SW480 (cell line): ENCODE results near the gene OGDHL.
"Not testable (repeated sequence)": the region's sequence is repeated elsewhere in the genome, so short reads cannot be mapped to it uniquely, and the experiment has no call there.

Experiments used
- DNase-seq: peaks from one replicate; pipeline ENCODE4 v3.0.0-alpha.2; 2016; ENCODE audit warnings: low spot score

OGDHL gene

DNA sequence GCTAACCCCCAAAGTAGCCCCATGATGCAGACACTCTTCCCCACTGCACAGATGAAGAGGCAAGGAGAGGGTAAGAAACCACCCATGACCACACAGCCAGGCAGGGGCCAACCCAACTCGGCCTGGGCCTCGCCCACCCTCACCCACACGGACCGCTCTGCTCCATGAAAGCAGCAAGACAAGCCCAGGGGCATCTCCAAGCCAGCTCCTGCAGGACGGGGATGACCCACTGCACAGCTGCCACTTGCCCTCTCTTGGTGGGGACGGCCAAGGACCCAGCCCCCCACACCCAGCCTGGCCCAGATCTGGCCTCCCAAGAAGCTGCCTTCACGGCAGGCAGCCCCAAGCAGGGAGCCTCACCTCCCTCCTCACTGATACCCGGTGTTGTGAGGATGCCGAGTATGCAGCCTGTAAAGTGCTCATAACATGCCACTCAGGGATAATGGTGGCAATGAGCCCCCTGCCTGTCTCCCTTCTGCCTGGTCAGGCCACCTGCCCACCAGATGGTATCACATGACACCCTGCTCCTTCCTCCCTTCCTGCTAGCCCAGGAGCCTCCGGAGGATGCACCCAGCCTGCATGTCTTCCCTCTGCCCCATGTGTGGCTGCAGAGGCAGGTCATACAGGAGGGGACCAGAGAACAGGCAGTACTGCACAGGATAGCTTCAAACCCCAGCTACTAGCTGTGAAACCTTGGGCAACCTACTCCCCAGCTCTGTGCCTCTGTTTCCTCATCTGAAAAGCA is 23.3 kb downstream of the OGDHL start:
- no peak for DNase-seq

DNA sequence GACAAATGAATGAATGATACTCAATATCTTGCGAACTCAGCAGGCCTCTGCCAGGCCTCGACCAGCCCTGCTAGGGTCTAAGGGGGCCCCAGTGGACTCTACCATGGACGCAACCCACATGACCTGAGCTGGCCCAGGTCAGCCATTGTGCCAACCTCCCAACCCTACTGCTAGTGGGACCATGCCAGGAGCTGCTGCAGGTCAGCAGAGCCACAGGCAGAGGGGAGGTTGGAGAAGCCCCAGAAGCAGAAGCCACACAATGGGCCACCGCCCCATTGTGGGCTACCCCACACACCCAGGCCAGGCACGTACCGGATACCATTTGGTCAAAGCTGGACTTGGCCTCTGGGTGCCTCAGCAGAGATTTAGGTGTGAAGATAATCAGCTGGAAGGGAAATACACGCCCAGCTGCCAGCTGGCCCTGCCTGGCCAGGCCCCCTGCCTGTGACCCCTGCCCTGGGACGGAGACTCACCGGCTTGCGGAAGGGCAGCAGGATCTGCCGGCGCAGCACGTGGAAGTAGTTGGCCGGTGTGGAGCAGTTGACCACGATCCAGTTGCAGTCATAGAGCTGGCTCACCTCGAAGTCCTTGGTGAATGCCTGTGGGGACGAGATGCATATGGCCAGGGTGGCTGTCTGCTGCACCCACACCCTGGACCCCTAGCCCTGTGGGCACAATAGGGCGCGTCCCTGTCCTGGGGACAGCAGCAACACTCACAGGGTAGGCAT is 24.5 kb downstream of the OGDHL start:
- DNase-seq = no peak

DNA sequence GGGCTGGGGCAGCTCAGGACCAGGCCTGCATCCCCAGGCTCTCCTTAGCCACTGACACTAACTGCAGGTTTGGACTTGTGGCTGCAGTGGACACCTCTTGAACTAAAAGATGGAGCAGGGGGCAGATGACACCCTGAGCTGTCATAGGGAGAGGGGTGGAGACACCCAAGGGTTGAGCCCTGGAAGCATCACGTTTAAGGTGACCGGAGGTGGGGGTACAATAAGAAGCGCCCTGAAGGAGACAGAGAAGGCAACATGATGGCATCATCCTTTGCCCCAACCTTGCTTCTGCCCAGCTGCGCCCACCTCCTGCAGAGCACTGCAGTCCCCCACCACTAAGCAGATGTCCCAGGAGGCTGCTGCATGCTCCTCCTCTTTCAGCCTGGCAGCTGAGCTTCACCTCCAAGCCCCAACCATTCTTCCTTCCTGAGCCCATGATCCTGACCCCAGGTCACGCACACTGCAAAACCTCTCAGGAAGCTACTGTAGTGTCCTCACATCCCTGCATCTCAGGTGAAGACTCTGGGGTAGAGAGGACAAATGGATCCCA is 25.5 kb downstream of the OGDHL start:
- DNase-seq = no peak

DNA sequence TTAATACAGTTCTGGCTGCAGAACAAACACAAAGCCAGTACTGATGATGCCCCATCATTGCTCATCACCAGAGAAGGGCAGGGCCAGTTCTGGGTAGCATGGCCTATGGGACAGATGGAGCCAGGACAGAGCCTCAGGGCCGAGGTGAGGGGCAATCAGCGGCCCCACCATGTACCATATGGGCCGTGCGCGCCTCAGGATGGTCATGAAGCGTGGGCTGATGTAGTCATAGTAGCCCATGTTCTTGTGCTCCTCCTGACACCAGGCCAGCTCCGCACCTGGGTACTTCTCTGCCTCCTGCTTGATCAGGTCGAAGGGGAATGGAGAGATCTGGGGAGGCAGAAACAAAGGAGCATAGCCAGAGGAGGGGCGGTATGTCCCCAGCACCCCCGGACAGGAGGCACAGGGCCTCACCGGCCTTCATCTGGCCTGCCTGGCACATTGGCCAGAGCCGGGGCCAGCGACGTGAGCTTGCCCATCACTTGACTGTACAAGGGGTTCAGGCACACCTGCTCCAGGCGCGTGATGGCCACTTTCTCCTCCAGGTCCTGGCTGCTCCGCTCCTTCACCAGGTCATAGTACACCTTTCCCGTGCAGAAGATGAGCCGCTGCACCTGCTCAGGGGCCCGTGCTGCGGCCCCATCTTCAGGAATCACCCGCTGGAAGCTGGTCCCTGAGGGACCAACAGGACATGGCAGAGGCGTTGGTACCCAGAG is 26.1 kb downstream of the OGDHL start:
- no peak for DNase-seq

DNA sequence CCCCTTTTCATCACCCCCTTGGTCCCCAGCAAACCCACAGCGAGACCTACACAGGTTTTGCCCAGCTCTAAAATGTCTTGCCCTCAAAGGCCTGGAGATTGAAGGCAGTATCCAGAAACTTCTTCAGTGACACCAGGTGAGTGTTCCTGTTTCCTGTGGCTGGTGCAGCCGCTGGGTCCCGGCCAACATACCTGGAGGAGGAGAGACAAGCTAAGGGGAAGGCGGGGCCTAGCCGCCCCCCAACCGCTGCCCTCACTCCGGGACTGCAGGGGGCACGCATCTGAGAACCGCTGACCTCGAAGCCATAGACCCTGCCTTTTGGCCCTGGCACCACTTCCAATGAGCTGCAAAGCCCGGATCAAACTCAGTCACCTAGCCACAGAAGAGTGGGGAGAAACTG is 27.0 kb downstream of the OGDHL start:
- no peak for DNase-seq

DNA sequence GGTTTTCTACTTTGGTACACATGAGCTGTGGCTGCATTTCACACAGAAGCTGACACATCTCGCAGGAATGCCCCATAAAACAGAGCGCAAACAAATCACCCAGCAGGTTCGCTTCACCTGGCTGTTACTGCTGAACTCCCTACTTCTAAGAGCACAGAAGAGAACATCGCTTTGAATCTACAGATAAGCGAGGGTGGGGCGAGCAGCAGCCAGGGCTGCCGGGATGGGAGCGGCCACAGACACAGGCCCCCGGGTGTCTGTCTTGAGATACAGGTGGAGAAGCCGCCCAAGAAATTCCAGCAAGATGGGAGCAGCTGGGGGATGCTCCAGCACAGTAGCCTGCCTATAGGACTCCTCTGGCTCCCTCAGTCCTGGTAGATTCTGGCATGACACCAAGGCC is 27.4 kb downstream of the OGDHL start:
- DNase-seq = peak; percentile 71

DNA sequence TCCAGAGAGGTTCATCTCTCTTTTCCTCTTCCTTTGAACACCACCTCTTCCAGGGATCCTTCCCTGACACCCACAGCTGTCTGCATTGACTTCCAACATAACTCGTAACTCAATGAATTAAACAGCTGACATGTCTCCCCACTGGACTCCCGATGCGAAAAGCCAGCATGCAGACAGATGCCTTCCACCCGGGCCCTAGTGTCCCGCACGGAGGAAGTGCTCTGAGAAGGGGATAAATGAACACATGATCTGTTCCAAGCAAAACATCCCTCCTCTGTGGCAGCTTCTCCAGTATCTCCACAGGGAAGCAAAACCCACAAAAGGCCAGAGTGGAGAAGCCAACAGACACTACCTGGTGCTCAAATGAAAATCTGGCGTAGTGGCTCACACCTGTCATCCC is 28.3 kb downstream of the OGDHL start:
- DNase-seq = no peak

DNA sequence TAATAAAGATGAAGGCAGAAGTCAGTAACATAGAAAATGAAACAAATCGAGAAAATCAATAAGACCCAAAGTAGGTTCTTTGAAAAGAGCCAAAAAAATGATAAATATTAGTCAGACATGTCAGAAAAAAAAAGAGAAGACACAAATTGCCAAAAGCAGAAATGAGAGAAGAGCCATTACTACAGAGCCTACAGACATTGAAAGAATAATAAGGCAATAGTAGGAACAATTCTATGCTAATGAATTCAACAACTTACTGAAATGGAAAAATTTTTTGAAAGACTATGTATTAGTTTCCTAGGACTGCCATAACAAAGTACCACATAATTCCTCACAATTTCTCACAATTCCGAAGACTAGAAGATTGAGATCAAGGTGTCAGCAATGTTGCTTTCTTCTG is 35.5 kb downstream of the OGDHL start:
- DNase-seq = no peak

DNA sequence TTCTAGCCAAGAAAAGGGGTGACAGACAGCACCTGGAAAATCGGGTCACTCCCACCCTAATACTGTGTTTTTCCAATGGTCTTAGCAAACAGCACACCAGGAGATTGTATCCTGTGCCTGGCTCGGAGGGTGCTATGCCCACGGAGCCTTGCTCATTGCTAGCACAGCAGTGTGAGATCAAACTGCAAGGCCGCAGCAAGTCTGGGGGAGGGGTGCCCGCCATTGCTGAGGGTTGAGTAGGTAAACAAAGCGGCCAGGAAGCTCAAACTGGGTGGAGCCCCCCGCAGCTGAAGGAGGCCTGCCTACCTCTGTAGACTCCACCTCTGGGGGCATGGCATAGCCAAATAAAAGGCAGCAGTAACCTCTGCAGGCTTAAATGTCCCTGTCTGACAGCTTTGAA is 47.0 kb downstream of the OGDHL start:
- DNase-seq = not testable (repeated sequence)

DNA sequence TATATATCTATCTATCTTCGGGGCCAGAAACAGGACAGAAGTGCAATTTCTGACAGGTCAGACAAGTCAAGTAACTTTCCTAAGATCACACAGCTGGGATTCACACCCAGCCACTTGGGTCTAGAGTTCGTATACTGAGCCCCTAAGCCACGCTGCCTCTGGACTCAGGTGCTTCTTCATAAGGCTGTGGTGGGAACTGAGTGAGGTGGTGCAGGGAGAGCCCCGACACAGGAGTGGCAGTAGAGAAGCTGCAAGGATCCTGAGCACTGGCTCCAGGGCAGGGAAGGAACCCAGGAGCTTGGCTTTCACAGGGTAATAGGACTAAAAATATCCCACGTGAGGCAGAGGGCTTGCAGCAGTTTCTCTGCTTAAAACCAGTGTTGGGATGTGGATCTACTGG is 48.9 kb downstream of the OGDHL start:
- DNase-seq = no peak

DNA sequence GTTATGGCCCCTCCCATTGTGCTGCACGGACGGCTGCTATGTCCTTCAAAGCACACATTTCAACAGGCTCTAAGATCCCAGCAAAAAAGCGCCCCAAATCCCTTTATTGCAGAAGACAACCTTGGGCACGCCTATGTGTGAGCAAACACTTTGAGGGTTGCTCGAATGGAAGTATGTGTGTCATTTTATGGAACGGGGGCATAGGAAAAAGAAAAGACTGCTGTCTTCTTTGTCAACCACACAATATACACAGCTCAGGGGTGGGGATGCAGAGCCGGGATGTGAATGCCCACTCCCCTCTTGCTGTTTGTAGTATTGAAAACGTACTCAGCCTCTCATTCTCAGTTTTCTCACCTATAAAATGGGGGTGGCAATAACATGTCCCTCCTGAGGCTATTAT is 50.6 kb downstream of the OGDHL start:
- no peak for DNase-seq

DNA sequence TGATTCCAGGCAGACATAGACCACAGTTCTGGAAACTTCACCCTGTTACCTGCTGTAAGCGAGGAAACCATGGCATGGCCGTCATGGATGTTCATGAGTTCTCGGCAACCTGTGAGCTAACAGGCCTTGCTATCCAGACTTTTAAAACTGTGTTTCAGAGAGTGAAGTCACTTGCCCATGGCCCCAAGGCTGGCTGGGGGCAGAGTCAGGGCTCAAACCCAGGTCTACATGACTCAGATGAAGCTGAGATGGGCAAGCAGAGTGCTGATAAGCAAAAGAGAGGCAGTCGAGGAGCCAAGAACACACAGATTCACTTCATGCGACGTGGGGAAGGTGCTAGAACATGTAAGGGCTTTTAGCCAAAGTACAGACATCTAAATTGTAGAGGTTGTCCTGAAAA is 51.2 kb downstream of the OGDHL start:
- no peak for DNase-seq

DNA sequence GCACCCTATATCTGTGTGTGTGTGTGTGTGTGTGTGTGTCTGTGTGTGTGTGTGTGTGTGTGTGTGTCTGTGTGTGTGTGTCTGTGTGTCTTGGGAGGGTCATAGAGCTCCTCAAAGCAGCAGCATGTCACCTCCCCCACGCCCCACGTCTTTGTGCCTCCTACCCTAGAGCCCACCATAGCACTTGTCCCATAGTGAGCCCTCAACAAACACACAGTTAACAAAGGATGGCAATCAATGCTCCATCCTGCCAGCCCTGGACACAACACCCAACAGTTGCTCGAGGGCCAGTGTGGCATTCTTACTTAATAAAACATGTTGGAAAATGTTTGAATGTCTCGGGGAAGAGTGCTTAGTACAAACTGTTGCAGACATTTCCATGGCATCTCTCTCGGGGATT is 52.2 kb downstream of the OGDHL start:
- DNase-seq = no peak

DNA sequence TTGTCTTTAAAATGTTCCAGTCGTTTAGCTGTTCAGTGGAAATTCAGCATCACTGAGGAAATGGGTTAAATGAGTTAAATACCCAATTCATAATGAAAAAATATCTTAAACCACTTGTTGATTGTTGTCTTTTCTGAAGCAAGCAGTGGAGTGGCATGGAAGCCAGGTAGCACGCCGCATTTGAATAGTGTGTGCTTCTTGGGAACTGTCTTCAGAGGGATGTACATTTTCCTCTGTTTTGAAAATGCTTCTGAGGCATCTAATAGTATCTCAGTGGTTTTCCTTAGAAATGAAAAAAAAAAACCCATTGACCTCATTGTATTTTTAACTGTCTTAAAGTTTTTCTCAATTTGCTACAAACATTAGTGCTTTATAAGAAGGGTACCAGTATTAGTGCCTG is 54.5 kb downstream of the OGDHL start:
- no peak for DNase-seq

DNA sequence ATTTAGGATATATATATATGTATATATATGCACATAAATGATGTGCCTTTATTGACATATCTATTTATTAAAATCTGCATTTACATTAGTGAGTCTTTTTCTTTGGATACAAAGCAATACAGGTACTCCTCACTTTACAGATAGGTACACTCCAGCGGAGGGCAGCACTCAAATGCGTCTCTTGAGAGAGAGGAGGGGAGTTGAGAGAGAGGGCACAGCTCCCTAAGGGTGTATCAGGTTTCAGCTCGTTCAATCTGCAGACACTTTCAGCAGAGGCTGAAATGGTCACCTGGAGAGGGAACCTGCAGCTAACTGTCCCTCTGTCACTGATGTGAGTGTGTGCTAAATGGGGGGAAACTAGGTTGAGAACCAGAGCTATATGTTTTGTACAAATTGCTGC is 61.1 kb downstream of the OGDHL start:
- peak; percentile 14 for DNase-seq

DNA sequence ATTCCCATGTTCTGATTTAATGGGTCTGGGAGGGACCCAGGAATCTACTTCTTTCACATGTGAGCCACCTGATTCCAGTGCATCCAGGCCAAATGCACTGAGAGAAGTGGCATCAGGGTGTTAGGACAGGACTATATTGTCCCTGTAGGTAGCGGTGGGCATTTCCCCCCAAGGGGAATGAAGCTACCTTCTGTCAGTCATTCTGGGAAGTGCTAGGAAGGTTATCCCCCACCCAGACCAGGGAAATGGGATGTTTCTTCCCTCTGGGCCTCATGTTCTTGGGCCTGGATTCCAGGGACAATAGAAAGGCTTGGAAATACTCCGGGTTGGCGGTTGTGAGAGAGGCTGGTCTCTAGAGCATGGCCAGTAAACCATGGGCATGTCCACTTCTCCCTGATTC is 61.9 kb downstream of the OGDHL start:
- DNase-seq = no peak

DNA sequence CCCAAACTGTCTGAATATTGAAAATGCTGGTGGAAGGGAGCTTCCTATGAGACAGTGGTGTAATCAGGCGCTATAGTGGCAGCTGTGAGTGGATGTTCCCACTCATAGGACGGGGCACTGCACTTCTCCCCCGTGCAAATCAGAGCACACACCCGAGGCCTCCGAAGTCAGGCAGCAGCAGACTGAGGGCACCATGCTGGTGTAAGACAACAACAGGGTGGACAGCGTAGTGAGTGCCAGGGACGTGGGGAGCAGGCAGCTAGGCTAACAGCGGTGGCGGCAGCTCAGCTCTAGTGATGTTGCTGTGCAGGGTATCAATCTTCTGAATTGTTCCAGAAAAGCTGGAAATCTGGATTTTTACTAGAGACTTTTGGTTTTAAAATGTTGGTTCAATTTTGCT is 63.4 kb downstream of the OGDHL start:
- DNase-seq = no peak

DNA sequence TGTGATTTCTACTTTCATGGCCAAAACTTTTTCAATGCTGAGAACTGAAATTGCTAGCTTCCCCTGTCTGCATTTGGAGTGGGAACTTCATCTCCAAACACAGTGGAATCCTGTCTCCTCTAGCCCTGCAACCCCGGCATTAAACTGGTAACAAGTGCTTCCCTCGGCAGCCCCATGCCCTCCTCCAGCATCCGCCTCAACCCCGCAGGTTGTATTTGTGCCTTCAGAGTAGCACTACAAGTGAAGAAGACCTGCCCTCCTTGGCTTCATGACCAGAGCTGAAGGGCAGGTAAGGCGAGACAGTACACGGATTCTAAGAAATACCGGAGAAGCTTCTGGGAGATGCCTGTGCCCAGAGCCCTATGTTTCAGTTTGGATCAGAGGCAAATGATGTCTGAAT is 65.8 kb downstream of the OGDHL start:
- DNase-seq = no peak

DNA sequence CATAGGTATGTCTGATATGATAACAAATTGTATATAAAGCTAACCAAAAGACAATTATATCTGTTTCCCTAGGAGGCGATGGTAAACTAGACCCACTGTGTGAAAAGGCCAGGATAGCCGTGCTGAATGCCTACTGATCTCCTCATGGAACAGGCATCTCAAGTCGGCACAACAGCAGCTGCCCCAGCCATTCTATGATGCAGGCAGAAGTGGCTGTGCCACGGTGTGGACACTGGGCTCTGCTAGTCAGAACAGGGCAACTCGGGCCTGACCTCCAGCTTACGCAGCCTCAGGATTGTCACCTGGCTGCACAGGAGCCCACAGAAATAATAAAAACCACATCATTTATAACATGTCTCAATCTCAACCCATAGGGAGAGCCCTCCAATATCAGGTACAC is 67.7 kb downstream of the OGDHL start:
- DNase-seq = no peak

DNA sequence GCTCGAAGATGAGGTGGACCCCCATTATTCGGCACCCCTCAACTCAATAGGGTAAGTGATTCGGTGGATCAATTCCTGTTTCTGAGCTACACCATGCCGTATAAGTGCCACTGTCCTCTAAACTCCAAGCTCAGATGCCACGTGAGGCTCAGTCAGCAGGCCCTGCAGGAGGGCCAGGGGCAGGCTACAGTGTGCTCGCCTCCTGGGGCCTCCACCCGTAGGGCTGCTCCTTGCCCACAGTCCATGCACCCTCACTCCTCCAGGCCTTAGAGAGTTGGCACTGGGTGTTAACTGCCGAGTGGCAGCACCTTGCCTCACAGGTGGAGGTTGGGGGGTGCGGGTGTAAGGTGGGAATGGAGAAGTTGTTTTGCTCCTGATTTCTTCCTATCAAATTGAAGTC is 70.5 kb downstream of the OGDHL start:
- DNase-seq = no peak

DNA sequence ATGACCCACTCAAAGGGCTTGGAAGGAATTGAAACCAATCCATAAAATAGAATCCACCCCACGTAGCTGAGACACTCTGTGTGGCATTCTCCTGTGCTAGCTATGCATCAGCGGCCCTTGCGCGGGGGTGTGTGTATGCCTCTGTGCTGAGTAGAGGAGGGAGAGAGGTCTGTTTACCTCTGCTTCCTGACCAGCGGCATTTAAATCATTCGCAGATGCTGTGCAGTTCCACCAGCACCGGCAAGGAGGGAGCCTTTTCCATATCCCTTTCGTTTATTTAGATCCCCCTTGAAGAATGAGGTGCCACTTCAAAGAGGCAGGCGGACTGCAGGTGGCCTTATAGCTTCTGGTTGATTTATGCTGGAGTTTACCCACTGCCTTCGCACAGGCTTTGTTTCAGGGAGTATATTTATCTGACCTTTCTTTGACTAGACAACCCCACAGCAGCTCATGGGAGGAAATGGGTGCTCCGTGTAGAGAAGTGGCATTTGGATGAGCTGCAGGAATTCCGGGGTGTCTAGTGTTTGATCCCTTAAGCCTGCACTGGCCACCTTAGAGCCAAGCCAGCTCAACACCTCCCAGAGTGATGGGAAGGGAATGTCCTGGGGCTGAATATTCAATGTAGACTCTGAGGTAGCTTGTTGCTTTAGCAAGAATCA is 71.3 kb downstream of the OGDHL start:
- no peak for DNase-seq

DNA sequence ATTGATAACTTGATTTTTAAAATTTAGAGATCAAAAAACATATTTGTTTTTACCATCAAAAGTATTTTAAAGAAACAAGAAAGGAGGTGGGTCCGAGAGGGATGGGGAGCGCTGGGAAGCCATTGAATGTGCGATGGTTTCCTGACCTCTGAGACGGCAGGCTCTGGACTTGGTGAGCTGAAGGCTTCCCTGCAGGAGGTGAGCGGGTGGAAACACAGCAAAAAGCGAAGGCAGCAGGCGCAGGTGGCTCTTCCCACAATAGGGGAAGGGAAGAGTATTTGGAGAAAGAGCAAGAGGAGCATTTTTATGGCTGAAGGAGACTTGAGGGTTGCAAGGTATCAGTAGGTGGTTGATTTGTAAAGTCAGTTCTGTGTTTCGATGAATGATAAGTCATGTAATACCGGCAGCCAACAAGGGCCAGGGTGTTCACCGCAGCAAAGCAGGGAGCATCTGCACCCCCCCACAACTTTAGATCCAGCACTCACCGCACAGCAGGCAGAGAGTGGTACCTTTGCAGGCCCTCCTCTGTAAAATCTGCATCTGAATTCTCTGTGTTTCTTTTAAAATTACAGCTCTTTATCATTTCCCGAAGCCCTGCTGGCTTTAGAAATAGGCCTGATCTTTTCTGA is 72.1 kb downstream of the OGDHL start:
- no peak for DNase-seq
